ENCODE results near the gene REPS1. TPM values are rescaled to one million over a fixed set of nuclear protein-coding genes. Genes with fewer than 3 reads are reported as not detected.

Gene REPS1
- total and polyA plus RNA-seq, 10 donors = 17.2 to 75.7 (median 58.6) TPM

DNA sequence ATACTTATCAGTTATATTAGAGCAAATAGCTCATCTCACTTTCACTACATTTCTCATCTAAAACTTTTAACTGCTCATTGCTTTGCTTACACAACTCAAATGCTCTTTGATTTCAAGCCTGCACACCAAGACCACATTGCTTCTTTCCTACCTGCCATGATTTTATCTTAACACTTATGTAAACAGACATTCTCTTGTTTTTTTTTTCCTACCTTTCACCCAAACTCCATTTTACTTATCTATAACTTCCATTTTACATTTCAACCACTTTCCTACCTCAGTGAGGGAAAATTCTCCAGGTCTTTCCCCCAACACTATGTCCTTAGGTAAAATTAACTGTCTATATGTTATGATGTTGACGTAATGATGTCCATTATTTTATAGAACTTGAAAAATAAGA is 24.0 kb downstream of the REPS1 start:
- no peak for TF ChIP-seq POLR2A (IDR thresholded peaks at IDR 0.05)
- TF ChIP-seq, protein P1, sequence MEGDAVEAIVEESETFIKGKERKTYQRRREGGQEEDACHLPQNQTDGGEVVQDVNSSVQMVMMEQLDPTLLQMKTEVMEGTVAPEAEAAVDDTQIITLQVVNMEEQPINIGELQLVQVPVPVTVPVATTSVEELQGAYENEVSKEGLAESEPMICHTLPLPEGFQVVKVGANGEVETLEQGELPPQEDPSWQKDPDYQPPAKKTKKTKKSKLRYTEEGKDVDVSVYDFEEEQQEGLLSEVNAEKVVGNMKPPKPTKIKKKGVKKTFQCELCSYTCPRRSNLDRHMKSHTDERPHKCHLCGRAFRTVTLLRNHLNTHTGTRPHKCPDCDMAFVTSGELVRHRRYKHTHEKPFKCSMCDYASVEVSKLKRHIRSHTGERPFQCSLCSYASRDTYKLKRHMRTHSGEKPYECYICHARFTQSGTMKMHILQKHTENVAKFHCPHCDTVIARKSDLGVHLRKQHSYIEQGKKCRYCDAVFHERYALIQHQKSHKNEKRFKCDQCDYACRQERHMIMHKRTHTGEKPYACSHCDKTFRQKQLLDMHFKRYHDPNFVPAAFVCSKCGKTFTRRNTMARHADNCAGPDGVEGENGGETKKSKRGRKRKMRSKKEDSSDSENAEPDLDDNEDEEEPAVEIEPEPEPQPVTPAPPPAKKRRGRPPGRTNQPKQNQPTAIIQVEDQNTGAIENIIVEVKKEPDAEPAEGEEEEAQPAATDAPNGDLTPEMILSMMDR (IDR thresholded peaks at IDR 0.05 in 8 of 11, conservative IDR thresholded peaks at IDR 0.05 in 3 of 11) = no peak
- H3K27me3 ChIP-seq (replicated peaks in 1 of 7) = no peaks in the 10 kb centered on the region
- no peaks in the 10 kb centered on the region for H3K9me3 ChIP-seq
- H3K4me1 ChIP-seq = peaks cover 3 to 82% (median 23%) of the 10 kb centered on the region in 6 donors
- WGBS, 5 donors = 95 to 100% (median 98%) methylated on average over 1 of the region's 1 CpG
- DNase-seq = no peak
- H3K4me3 ChIP-seq = no peak overlapping the region
- H3K27ac ChIP-seq = peak overlapping the region in 3 of 8 donors; percentile 22 to 47 (median 24)
- intact Hi-C loops (cut with DNase I; ENCODE audit: low total_unique reads) = no loop called here
- no peaks in the 10 kb centered on the region for H3K36me3 ChIP-seq

GRCh38 chr6:138963531-138963930 is 24.5 kb downstream of the REPS1 start:
- H3K4me3 ChIP-seq = no peak overlapping the region
- no peak for DNase-seq
- WGBS, 5 donors = 51 to 72% (median 67%) methylated on average over 3 of the region's 3 CpGs
- peak overlapping the region in 3 of 8 donors; percentile 22 to 47 (median 24) for H3K27ac ChIP-seq
- TF ChIP-seq POLR2AphosphoS5 (IDR thresholded peaks at IDR 0.05) = no peak
- TF ChIP-seq, protein P1 (IDR thresholded peaks at IDR 0.05 in 8 of 11, conservative IDR thresholded peaks at IDR 0.05 in 3 of 11) = no peak
- no peak for TF ChIP-seq POLR2A (IDR thresholded peaks at IDR 0.05)
- no peaks in the 10 kb centered on the region for H3K9me3 ChIP-seq
- H3K36me3 ChIP-seq = no peaks in the 10 kb centered on the region
- H3K4me1 ChIP-seq = peaks cover 3 to 82% (median 26%) of the 10 kb centered on the region in 6 donors
- H3K27me3 ChIP-seq (replicated peaks in 1 of 7) = no peaks in the 10 kb centered on the region
- intact Hi-C loops (cut with DNase I; ENCODE audit: low total_unique reads) = no loop called here

- Histone ChIP-seq H3K27ac (peak overlapping the region in 1 of 8 donors; percentile 47), H3K36me3 (no peaks in the 10 kb centered on the region), H3K4me1 (peaks cover 6 to 82% (median 29%) of the 10 kb centered on the region in 6 donors), H3K27me3 (replicated peaks in 1 of 7) (no peaks in the 10 kb centered on the region), H3K4me3 (no peak overlapping the region), H3K9me3 (no peaks in the 10 kb centered on the region)
- intact Hi-C loops (cut with DNase I; ENCODE audit: low total_unique reads) = no loop called here
- 89 to 98% (median 97%) methylated on average over 3 of the region's 3 CpGs for WGBS, 5 donors
- no peak for DNase-seq
- TF ChIP-seq POLR2AphosphoS5 (IDR thresholded peaks at IDR 0.05) (no peak), POLR2A (IDR thresholded peaks at IDR 0.05) (no peak)
- TF ChIP-seq, protein P1 (IDR thresholded peaks at IDR 0.05 in 8 of 11, conservative IDR thresholded peaks at IDR 0.05 in 3 of 11) = no peak
Observed at GRCh38 chr6:138963119-138963518, 24.9 kb downstream of the REPS1 start.

DNA sequence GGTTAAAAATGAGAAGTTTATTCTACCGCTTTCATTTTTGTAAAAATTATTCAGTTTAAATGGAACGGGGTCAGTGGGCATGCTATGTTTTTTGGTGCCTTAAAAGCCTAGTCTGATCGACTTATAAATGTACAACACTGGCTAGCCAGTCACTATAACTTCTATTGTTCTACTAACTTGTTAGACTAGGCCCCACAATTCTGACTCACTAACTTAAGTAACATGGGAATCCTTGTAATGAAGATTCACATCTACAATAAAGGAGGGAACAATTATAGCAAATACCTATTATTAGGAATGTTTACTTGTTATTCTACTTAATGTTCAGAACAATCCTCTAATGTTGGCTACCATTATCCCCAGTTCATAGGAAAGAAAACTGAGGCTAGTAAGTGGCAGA is 28.5 kb downstream of the REPS1 start:
- no peak overlapping the region for H3K4me3 ChIP-seq
- 84 to 93% (median 90%) methylated on average over 3 of the region's 3 CpGs for WGBS, 5 donors
- no peak for TF ChIP-seq POLR2AphosphoS5 (IDR thresholded peaks at IDR 0.05)
- no peak for TF ChIP-seq POLR2A (IDR thresholded peaks at IDR 0.05)
- TF ChIP-seq, protein P1 (IDR thresholded peaks at IDR 0.05 in 8 of 11, conservative IDR thresholded peaks at IDR 0.05 in 3 of 11) = no peak
- no peaks in the 10 kb centered on the region for H3K36me3 ChIP-seq
- no peaks in the 10 kb centered on the region for H3K27me3 ChIP-seq (replicated peaks in 1 of 7)
- no peak for DNase-seq
- no peaks in the 10 kb centered on the region for H3K9me3 ChIP-seq
- intact Hi-C loops (cut with DNase I; ENCODE audit: low total_unique reads) = no loop called here
- peak overlapping the region in 1 of 8 donors; percentile 3 for H3K27ac ChIP-seq
- peaks cover 7 to 83% (median 41%) of the 10 kb centered on the region in 6 donors for H3K4me1 ChIP-seq

Measured in spleen (tissue), 11 donors.